ENCODE results near the gene CCSER1. TPM values are rescaled to one million over a fixed set of nuclear protein-coding genes. Genes with fewer than 3 reads are reported as not detected.

Gene CCSER1
- total RNA-seq, 1 donor from 2014 or later: 15.7 TPM

DNA sequence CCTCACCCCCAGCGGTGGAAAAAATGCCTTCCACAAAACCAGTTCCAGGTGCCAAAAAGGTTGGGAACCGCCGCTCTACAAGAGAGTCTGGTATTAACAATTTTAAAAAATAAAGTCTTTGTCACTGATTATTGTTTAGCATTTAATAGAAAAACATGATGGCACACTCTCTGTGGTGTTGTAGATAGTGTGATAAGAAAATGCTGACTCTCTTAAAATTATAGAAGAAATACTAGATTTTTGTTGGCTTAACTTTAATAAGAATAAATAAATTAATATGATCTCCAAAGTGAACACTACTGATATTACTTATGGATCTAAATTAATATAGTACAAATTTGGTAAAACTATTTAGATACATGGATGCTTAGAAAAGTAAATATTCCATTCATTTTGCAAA, 943.5 kb downstream of the CCSER1 start:
- DNase-seq: no peak
- Mint-ChIP-seq H3K9me3 (ENCODE audit: unreplicated experiment) (no peaks in the 10 kb centered on the region), H3K4me1 (ENCODE audit: low read depth, unreplicated experiment) (peaks cover 4% of the 10 kb centered on the region), H3K4me3 (ENCODE audit: unreplicated experiment) (no peak overlapping the region), H3K36me3 (ENCODE audit: unreplicated experiment) (no peaks in the 10 kb centered on the region), H3K27ac (ENCODE audit: unreplicated experiment) (no peak overlapping the region), H3K27me3 (ENCODE audit: unreplicated experiment) (no peaks in the 10 kb centered on the region)
- TF ChIP-seq CTCF (IDR thresholded peaks at IDR 0.05; ENCODE audit: partially characterized antibody, unreplicated experiment): no peak

DNA sequence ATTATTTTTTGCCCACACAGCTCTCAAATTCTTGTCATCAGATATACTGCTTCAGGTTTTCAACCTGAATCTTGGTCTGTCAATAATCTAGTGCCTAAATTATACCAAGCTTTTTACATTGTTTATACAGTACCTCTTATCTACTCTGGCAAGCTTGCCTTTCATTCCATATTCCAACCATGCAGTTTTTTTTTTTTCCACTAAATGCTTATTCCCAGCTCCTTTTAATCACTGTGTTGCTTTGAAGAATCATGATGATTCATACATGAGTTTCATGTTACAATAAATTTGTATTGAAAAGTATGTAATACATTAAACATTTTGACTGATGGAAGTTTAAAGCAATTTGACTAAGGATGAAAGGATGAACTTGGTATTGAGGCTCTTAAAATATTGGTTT, 949.0 kb downstream of the CCSER1 start:
- Mint-ChIP-seq H3K27me3 (ENCODE audit: unreplicated experiment) (peaks cover 2% of the 10 kb centered on the region), H3K27ac (ENCODE audit: unreplicated experiment) (no peak overlapping the region), H3K36me3 (ENCODE audit: unreplicated experiment) (peaks cover 22% of the 10 kb centered on the region)

GRCh38 chr4:91085961-91086360, 958.8 kb downstream of the CCSER1 start:
- no peak for TF ChIP-seq CTCF (IDR thresholded peaks at IDR 0.05; ENCODE audit: partially characterized antibody, unreplicated experiment)
- no peaks in the 10 kb centered on the region for H3K36me3 Mint-ChIP-seq (ENCODE audit: unreplicated experiment)
- H3K4me1 Mint-ChIP-seq (ENCODE audit: low read depth, unreplicated experiment): no peaks in the 10 kb centered on the region
- peaks cover 2% of the 10 kb centered on the region for H3K27me3 Mint-ChIP-seq (ENCODE audit: unreplicated experiment)
- H3K9me3 Mint-ChIP-seq (ENCODE audit: unreplicated experiment): no peaks in the 10 kb centered on the region
- no peak overlapping the region for H3K4me3 Mint-ChIP-seq (ENCODE audit: unreplicated experiment)
- DNase-seq: no peak
- H3K27ac Mint-ChIP-seq (ENCODE audit: unreplicated experiment): no peak overlapping the region

More for the DNA sequence above, 949.0 kb downstream of the CCSER1 start:
- H3K4me3 Mint-ChIP-seq (ENCODE audit: unreplicated experiment): no peak overlapping the region
- TF ChIP-seq CTCF (IDR thresholded peaks at IDR 0.05; ENCODE audit: partially characterized antibody, unreplicated experiment): no peak
- DNase-seq: no peak
- H3K4me1 Mint-ChIP-seq (ENCODE audit: low read depth, unreplicated experiment): no peaks in the 10 kb centered on the region
- H3K9me3 Mint-ChIP-seq (ENCODE audit: unreplicated experiment): peaks cover 2% of the 10 kb centered on the region

DNA sequence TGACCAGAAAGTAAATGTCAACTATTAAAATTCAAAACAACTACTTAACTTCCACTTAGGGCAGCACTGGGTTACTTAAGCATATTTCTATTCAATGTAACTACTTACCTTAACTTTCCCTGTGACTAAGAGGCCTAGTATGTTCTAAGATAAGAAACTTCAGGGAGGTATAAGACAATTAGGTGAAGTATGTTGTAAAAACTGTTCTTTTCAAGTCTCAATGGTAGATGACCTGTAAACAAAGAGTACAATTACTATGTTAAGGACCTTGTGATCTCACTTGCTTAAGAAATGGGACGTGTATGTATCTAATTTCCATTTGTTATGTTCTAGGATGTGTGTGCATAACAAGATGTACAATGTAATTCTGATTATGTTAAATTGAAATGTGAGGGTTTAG, 960.5 kb downstream of the CCSER1 start:
- H3K27me3 Mint-ChIP-seq (ENCODE audit: unreplicated experiment): no peaks in the 10 kb centered on the region
- H3K36me3 Mint-ChIP-seq (ENCODE audit: unreplicated experiment): no peaks in the 10 kb centered on the region
- H3K9me3 Mint-ChIP-seq (ENCODE audit: unreplicated experiment): no peaks in the 10 kb centered on the region
- H3K27ac Mint-ChIP-seq (ENCODE audit: unreplicated experiment): no peak overlapping the region
- no peak overlapping the region for H3K4me3 Mint-ChIP-seq (ENCODE audit: unreplicated experiment)
- no peak for DNase-seq
- TF ChIP-seq CTCF (IDR thresholded peaks at IDR 0.05; ENCODE audit: partially characterized antibody, unreplicated experiment): no peak
- no peaks in the 10 kb centered on the region for H3K4me1 Mint-ChIP-seq (ENCODE audit: low read depth, unreplicated experiment)

DNA sequence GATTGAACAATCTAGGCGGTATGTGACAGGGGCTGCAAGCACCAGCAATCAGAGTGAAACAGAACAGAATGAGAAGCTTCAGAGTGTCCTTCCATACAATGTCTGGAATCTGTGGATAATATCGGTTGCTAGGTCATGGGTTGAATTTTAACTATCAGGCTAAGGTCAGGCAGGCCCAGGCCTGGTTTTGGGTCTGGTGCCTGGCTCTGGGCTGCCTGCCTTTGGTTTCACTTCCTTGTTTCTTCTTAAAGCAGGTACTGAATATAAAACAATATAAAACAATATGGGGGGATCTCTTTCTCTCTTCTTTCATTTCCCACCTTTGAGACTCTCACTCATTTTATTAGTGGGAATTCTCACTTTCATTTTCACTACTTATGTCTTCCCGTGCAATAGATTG, 962.0 kb downstream of the CCSER1 start:
- H3K27me3 Mint-ChIP-seq (ENCODE audit: unreplicated experiment): no peaks in the 10 kb centered on the region
- H3K4me3 Mint-ChIP-seq (ENCODE audit: unreplicated experiment): no peak overlapping the region
- no peaks in the 10 kb centered on the region for H3K4me1 Mint-ChIP-seq (ENCODE audit: low read depth, unreplicated experiment)
- H3K27ac Mint-ChIP-seq (ENCODE audit: unreplicated experiment): no peak overlapping the region
- no peak for DNase-seq
- no peaks in the 10 kb centered on the region for H3K36me3 Mint-ChIP-seq (ENCODE audit: unreplicated experiment)
- no peaks in the 10 kb centered on the region for H3K9me3 Mint-ChIP-seq (ENCODE audit: unreplicated experiment)
- TF ChIP-seq CTCF (IDR thresholded peaks at IDR 0.05; ENCODE audit: partially characterized antibody, unreplicated experiment): no peak
